ENCODE measurements around the gene TASP1.

DNA sequence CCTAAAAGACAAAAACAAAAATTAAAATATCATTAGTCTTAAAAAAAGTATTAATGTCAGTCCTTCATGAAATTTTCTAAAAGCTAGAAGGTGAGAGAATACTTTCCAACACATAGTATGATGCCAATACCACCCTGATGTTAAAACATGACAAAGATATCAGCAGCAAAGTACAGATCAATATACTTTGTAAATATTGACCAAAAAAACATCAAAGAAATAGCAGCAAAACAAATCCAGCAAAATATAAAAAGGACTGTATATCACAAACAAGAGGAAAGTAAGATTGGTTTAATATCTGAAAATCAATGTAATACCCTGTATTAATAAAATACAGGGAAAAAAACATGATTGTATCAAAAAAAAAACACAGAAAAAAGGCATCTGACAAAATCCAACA lies 51.4 kb downstream of the TASP1 start:
- TF ChIP-seq, protein P1, sequence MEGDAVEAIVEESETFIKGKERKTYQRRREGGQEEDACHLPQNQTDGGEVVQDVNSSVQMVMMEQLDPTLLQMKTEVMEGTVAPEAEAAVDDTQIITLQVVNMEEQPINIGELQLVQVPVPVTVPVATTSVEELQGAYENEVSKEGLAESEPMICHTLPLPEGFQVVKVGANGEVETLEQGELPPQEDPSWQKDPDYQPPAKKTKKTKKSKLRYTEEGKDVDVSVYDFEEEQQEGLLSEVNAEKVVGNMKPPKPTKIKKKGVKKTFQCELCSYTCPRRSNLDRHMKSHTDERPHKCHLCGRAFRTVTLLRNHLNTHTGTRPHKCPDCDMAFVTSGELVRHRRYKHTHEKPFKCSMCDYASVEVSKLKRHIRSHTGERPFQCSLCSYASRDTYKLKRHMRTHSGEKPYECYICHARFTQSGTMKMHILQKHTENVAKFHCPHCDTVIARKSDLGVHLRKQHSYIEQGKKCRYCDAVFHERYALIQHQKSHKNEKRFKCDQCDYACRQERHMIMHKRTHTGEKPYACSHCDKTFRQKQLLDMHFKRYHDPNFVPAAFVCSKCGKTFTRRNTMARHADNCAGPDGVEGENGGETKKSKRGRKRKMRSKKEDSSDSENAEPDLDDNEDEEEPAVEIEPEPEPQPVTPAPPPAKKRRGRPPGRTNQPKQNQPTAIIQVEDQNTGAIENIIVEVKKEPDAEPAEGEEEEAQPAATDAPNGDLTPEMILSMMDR (conservative IDR thresholded peaks at IDR 0.05), result no peak
- TF ChIP-seq EZH2 (IDR thresholded peaks at IDR 0.05; ENCODE audit: low read depth), result no peak

Data from PC-9 (cell line).